HL-60 (cell line): ENCODE data around the gene GSG1L2.

ENCODE experiments used
- DNase-seq, 2 experiments: peaks; one replicate each; pipeline ENCODE4 v3.0.0-alpha.2; 2010 to 2020; ENCODE audit warnings: low read depth in 1 of 2, low spot score in 1 of 2
- H3K27ac ChIP-seq: fragments of 250-450 bp; sonication (Bioruptor Pico); replicated peaks from 2 replicates; pipeline ENCODE4 v1.5.1; 2020; ENCODE audit warnings: mild to moderate bottlenecking, moderate library complexity
- H3K27me3 ChIP-seq: fragments of 250-450 bp; sonication (Bioruptor Pico); 2 replicates; pipeline ENCODE4 v1.5.1; 2021; ENCODE audit warnings: mild to moderate bottlenecking, moderate library complexity; ENCODE audit not compliant: insufficient read depth, poor library complexity, severe bottlenecking
- H3K4me3 ChIP-seq: replicated peaks from 2 replicates; pipeline ENCODE4 v1.5.1; 2011; ENCODE audit warnings: mild to moderate bottlenecking, control low read depth, low read length; ENCODE audit not compliant: insufficient read depth
- CTCF ChIP-seq: IDR thresholded peaks from one replicate; pipeline ENCODE4 v1.5.1; 2011; ENCODE audit warnings: low read length, control low read depth, inconsistent platforms; ENCODE audit not compliant: insufficient read depth
- GABPA ChIP-seq: IDR thresholded peaks from 2 replicates; pipeline ENCODE4 v1.6.1; 2012; ENCODE audit warnings: low read depth
- POLR2AphosphoS5 ChIP-seq: IDR thresholded peaks from 2 replicates; pipeline ENCODE4 v1.6.1; 2012; ENCODE audit warnings: low read depth
- REST ChIP-seq: IDR thresholded peaks from 2 replicates; pipeline ENCODE4 v1.6.1; 2012; ENCODE audit warnings: low read depth; ENCODE audit not compliant: insufficient replicate concordance
- SPI1 ChIP-seq: IDR thresholded peaks from 2 replicates; pipeline ENCODE4 v1.6.1; 2012; ENCODE audit warnings: low read depth, mild to moderate bottlenecking, borderline replicate concordance

Gene GSG1L2

GRCh38 chr17:9829343-9829742, 7.5 kb upstream of the GSG1L2 start:
- Histone ChIP-seq H3K4me3 (no peak overlapping the region), H3K27me3 (no peaks in the 10 kb centered on the region), H3K27ac (no peak overlapping the region)
- TF ChIP-seq GABPA = no peak
- TF ChIP-seq SPI1 = no peak
- TF ChIP-seq CTCF = no peak
- no peak for TF ChIP-seq REST
- TF ChIP-seq POLR2AphosphoS5 = no peak
- no peak for DNase-seq

- TF ChIP-seq POLR2AphosphoS5 = no peak
- TF ChIP-seq GABPA = no peak
- no peak for TF ChIP-seq SPI1
- no peak for TF ChIP-seq CTCF
- no peak for TF ChIP-seq REST
- H3K4me3 ChIP-seq = no peak overlapping the region
Observed at GRCh38 chr17:9828296-9829295, 6.7 kb upstream of the GSG1L2 start.

GRCh38 chr17:9825641-9826150, 3.8 kb upstream of the GSG1L2 start, which contains the start of gene GLP2R:
GLP2R (plus strand) TSS chr17:9825924; CDS start chr17:9826064, 140 bp downstream.
- Histone ChIP-seq H3K27me3 (no peaks in the 10 kb centered on the region), H3K4me3 (no peak within 1 kb of the TSS), H3K27ac (no peak within 1 kb of the TSS)
- TF ChIP-seq GABPA (no peak), REST (no peak), SPI1 (no peak), POLR2AphosphoS5 (no peak), CTCF (no peak)
- no peak for DNase-seq

More at GRCh38 chr17:9828296-9829295, 6.7 kb upstream of the GSG1L2 start:
- no peak for DNase-seq
- no peaks in the 10 kb centered on the region for H3K27me3 ChIP-seq
- no peak overlapping the region for H3K27ac ChIP-seq
